Caki2 (cell line): Measurements from ENCODE around the gene TBC1D9B. TPM values are rescaled to one million over a fixed set of nuclear protein-coding genes. Genes with fewer than 3 reads are reported as not detected.
"Not testable (repeated sequence)": the region's sequence is repeated elsewhere in the genome, so short reads cannot be mapped to it uniquely, and the experiment has no call there.

Source experiments
- DNase-seq: peaks from one replicate; pipeline ENCODE4 v3.0.0-alpha.2; 2015; ENCODE audit warnings: low read depth
- in situ Hi-C: cut with HindIII; loops from 2 replicates; pipeline ENCODE4 v1.10.0; 2016; ENCODE audit warnings: low sequenced_read_pairs, low pct_unique_long_range_greater_than_20kb, mixed read lengths
- total RNA-seq: library from RNA; depleted of rRNA; stranded (reverse); fragments of >200 nt; shearing (Covaris generic); gene quantifications from 2 replicates; pipeline ENCODE4 v1.2.3, GENCODE V29; 2014; ENCODE audit warnings: low replicate concordance

The TBC1D9B gene
- total RNA-seq, 1 experiment from 2014 or later: 87.3 TPM

DNA sequence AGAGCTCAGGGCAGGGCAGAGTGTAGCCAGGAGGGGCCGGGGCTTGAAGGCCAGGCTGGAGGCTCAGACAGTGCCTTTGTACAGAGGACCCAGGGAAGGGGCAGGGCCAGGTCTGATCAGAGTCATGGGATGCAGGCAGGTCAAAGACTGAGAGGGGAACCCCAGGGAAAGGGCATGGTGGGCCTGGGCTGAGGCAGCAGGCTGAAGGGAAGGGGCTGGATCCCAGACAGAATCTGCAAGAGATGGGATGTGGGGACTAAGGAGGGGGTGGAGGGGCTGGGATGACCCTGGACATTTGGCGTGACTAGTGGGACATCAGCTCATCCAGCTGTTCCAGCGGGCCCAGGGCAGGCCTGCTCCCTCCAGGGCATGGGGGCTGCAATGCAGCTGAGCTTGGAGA lies 33.6 kb downstream of the TBC1D9B start:
- in situ Hi-C loops: no loop called here
- no peak for DNase-seq

DNA sequence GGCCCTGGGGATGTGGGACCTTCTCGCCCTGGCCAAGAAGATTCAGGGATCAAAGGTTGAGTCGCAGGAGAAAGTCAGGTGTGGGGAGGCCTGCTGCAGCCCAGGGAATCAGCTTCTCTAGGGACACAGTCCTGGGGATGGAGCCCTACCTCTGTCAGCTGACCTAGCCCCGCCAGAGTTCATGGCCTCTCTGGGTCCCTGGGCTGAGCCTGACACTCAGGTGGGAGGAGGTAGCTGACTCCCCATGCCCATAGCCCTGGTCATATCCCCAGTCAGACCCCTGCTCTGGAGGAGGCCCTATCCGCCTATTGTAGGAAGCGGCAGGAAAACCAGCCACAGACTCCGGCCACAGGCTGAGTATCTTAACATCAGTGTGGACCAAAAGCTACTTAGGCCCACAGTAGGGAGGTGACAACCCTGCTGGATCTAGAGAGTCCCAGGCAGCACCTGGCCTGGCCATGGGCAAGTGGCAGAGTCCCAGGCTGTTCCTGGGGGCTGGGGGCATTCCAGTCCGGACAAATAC lies 34.0 kb downstream of the TBC1D9B start:
- in situ Hi-C loops: no loop called here
- DNase-seq: no peak

DNA sequence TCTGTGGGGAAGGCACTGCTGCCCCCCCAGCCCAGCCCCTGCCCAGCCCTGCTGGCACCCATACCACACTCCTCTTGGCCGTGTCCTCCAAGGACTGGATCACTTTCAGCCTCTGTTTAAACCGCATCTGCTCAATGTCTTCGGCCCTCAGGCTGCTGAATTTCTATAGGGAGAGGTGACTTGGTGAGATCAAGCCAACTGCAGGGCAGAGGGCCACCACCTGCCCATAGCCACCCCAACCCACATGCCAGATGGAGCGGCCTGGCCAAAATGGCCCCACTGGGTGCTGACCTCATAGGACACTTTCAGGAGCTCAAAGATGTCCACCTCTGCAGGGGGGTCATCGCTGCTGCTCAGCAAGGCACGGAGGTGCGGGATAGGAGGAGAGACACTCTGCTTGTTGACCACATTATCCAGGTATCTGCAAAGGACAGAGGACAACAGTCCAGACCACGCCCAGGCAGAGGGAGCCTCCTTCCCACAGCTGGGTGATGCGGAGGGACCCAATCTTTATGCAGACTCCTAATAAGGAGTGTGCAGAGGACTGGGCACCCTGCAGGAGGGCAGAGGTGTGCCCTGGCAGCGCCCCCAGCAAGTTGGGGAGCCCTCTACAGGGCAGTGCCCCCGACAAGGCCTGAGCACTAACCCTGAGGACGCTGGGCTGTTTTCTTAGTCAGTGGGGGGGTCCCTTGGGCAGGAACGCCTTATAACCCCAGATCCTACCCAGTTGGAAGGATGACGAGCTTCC lies 34.7 kb downstream of the TBC1D9B start:
- no peak for DNase-seq
- in situ Hi-C loops: no loop called here

DNA sequence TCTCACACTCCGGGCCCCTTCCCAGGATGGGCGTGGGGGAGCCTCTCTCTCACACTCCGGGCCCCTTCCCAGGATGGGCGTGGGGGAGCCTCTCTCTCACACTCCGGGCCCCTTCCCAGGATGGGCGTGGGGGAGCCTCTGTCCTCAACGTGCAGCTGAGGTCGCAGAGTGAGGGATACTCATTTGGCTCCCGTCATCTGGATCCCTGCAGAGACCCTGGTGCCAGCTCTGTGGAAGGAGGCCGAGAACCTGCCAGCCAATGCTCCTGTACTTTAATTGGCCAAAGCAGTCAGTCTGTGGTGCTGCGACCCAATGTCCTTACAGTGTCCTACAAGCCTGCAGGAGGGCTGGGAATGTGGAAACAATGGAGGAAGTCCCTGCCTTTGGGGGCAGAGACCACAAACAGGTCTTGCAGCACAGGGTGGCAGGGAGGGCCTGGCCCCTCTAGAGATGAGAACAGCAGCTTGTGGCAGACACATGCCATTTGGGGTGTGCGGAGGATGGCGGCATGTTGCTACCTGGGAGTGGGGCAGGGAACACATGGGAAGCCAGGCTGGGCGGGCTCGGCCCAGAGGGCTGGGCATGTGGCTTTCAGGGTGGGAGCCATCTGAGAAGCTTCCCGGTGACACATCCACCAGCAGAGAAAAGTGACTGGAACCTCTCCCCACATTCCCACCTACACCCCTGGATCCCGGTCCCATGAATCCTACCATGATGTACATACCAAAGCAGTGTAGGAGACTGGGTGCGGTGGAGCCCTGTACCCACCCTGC lies 35.5 kb downstream of the TBC1D9B start:
- in situ Hi-C loops: no loop called here
- no peak for DNase-seq

DNA sequence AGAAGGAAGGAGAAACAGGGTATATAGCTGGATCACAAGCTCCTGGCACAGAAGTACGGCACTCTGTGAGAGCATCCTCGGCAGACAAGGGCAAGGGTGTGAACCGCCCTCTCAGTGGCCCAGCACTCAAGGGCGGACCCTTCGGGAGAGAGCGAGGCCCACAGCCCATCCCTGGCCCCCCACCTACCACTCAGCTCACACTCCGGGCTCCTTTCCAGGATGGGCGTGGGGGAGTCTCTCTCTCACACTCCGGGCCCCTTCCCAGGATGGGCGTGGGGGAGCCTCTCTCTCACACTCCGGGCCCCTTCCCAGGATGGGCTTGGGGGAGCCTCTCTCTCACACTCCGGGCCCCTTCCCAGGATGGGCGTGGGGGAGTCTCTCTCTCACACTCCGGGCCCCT lies 36.2 kb downstream of the TBC1D9B start:
- in situ Hi-C loops, DNase-seq: not testable (repeated sequence)

DNA sequence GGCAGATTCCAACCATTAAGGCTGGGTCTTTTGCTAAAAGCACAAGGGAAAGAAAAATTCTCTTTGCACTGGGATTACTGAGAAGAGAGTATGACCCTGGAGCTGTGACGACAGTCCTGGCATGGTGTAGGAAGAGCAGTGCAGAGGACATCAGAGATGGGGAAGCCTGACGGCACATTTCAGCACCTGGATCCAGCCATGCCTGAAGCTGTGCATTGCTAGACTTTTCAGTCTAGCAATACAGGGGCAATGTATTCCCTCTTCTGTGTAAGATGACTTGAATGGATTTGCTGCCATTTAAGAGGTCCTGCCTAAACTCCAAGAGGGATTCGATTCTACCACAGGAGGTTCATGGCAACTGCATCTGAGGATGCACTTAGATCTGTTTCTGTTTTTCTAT lies 36.7 kb downstream of the TBC1D9B start:
- in situ Hi-C loops: no loop called here
- no peak for DNase-seq

DNA sequence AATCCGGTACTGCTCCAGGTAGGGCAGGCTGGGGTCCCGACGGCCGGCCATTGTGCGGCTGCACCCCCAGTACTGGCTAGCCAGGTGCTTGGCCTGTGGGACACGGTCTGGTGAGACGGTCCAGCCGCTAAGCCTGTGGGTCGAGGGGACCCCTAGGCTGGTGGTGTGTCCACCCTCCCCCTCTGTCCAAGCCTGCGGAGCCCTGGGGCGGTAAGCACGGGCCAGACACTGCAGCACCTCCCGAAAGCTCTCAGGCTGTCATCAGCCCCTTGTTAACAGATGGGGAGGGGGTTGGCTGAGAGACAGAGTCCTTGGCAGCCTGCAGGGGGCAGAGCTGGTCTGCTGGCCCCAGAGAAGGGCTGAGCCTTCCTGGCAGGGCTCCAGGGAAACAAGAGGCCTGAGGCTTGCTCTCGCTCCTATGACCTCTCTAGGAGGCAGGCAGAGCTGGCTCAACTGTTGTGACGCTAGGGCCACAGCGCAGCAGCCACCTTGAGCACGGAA lies 37.2 kb downstream of the TBC1D9B start:
- DNase-seq: no peak
- in situ Hi-C loops: no loop called here

DNA sequence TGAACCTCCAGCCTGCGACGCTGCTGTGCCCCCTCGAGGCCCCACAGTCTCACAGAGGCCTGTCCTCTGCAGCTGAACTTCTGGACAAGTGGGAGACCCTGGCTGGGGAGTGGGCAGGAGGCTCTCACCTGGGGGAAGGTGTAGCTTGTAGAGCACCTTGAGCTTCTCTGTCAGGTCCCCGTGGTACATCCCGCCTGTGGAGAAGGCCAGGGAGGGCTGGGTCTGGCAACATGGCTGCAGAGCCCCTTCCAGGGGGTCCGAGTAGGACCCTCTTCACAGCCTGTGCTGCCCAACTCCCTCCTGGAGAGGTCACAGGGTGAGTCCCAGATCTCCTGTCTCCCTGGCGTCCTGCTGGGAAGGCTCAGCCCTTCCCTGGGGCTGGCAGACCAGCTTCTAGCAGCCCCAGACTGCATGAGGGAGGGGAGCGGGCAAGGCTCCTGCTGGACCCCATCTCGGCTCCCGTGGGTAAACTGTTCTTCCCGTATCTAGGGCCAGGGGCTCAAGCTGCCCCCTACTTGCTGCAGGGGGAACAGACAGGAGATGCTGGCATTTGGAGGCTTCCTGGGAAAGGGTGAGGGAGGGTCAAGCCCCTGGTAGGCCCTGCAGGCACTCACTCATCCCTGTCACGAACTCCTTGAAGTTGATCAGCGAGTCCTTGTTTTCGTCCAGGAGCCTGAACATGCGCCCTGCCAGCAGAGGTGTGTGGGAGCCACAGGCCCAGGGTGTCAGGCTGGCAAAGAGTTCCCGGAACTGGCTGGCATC lies 37.9 kb downstream of the TBC1D9B start:
- in situ Hi-C loops: no loop called here
- DNase-seq: no peak

DNA sequence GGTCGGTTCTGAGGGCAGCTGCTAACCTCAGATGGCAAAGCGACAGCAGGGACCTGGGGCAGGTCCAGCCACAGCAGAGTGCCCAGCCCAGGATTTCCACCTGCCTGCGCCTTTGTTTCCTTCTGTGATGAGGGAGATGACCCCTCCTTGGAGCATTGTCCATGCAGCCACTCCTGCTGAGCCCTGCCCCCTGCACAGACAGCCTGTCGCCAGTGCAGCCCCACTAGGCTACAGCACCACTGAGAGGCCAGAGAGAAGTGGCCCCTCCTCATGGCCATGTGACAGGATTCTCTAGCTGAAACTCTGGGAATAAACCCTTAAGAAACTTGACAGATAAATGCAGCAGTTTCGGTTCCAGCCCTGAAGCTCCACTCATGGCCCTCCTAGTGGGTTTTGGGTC lies 38.6 kb downstream of the TBC1D9B start:
- DNase-seq: no peak
- in situ Hi-C loops: no loop called here

DNA sequence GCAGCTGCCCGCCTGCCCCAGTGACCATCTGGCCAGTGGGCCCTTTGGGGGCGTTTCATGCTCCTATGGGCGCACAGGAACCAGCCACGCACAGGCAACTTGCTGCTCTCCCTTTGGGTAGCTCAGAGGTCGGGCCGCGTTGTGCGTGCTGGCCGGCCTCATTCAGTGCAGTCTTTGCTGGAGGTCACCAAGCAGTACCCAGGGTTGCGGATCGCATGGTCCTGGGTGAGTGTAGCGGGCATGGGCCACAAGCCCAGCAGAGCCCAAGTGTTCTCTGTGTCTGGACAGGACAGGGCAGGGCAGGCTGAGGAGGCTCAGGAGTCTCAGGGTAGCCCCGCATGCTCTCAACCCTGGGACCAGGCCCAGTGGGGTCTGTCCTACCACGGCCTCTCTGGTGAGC lies 39.2 kb downstream of the TBC1D9B start:
- no peak for DNase-seq
- in situ Hi-C loops: no loop called here

DNA sequence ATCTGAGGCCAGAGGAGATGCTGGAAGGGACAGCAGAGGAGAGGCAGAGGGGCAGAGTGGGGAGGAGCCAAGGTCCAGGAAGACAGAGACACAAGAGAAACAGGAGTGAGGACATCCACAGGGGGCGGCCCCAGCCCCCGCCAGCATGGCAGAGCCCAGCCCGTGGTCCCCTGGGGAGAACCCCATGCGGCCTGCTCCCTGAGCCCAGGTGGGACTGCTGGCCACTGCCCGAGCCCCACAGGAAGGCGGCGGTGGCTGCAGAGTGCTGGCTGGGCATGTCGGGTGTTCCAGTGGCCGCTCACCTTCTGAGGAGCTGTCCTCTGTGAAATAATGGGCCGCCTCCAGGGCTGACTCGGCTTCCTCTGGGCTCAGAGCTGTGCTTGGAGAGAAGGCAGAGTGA lies 40.2 kb downstream of the TBC1D9B start:
- in situ Hi-C loops: no loop called here
- DNase-seq: no peak

DNA sequence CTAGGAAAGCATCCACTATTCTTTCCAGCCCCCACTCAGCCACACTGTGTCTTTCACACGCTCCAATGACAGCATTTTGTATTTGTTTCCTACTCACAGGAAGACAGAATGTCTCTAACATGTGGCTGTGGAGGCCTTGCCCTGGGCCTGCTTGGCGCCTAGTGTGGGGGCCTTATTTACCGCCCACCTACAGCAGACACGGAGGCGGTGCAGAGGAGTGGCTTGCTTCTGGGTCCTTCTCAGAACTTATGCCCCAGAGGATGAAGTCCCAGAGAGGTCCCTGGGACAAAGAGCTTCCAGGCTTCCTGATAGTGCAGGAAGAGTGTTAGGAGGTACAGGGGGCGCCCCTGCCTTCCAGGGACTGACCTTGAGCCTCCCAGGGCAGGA lies 40.6 kb downstream of the TBC1D9B start:
- in situ Hi-C loops: no loop called here
- DNase-seq: no peak

DNA sequence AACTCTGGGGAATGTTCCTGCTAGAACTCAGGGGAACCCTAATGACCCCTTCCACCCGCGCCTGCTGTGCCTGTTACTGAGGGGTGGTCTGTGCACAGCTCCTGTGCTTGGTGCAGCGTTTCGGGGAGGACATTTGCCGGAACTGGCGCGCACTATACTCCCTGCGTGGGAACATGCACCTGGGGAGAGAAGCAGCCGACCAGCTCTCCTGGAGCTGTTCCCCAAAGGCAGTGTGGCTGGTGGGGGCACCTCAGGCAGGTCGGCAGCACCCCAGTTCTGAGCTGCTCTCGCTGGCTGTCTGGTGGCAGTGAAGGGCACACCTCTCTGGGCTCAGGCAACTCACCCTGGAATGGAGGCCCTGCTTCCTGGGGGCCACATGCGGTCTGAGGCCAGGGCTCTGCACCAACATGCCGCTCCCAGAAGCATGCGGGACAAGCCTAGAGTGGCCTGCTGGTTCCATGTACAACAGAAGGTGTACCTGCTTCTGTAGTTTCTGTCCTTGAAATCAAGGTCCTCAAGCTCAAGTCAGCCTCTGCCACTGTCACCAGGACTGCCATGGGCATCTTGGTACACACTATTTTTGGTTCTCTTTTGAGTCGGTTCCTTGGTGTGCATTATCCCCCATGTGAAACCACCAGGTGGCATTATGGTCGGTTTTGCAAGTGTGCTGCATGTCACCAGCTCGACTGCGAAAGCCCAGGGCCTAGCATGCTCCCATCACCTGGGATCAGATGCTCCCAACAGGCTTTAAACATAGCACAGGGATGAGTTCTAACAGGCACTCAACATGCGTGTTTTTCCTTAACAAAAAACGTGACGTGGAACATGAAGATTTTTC lies 41.2 kb downstream of the TBC1D9B start:
- in situ Hi-C loops: no loop called here

DNA sequence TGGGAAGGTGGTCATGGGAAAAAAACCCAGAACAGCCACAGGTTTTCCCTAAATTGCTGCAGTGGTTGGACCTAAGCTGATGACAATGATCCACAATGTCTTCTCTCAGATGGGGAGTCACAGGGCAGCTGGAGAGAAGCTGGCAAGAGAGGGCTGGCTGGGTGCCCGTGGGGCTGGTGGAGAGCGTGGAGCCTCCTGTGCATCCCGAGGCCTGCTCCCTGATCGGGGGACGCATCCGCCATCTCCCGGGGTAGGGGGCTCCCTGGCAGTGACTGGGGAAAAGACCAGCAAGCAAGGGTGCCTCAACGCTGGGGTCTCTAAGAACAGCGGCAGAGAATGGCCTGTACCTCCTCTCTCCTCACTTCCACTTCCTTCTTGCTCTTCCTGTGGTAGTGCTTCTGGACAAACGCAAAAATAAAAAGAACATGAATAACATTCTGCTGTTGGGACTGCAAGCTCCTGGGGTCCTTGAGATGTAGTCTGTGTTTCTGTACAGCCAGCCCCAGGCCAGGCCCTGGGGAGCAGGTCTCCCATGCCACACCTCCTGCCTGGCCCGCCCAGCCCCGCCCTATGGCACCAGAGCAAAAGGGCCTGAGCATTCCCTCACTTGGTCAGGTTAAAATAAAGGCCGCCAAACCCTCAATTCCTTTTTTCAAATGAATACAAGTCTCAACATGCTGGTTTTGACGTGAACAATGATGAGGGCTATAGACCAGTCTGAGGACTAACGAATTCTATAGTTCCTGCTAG lies 42.0 kb downstream of the TBC1D9B start:
- DNase-seq: no peak
- in situ Hi-C loops: no loop called here

More for the DNA sequence above, 41.2 kb downstream of the TBC1D9B start:
- DNase-seq: no peak

DNA sequence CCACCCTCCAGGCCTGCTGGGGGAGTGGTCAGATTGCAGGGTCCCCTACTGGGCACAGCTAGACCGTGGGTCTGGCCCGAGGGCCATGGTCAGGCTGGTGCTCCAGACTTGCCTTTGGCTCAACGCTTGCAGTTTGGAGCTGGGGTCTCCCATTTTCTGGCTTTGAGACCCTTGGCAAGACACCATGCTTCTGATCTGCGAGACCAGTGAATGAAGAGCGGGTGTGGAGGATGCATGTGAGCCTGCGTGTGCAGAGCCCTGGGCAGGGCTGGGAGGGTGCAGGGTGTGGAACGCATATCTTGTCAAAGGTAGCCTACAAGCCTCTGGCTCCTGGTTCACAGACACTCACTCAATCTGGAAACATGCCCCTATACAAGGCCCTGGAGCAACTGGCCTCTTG lies 43.0 kb downstream of the TBC1D9B start:
- in situ Hi-C loops: no loop called here

DNA sequence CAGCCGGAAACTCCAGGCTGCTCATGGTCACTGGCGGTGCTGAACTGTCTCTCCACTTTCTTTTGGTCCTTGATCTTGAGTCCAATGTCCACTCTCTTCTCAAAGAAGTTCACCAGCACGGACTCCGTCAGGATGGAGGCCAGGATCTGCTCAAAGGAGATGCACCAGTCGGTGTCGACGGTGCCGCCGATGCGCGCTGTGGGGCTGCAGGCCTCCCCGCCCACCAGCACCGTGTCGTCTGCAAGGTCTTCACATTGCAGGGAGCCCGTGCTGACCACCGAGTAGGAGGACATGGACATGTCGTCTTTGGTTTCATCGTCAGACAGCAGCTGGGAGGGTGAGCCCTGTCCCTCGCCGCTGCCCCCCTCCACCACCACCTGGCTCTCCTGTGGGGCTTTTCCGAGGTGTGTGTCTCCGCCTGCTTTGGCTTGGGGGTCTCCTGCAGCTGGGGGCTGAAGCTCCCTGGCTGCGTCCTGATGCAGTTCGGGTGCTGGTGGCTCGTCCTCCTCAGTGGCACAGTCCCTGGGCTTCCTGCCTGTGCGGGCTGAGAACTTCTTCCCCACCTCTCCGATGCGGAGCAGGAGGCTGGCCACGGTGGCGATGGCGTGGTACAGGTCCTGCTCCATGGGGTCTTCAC lies 44.1 kb downstream of the TBC1D9B start:
- DNase-seq: no peak

More for the DNA sequence above, 43.0 kb downstream of the TBC1D9B start:
- no peak for DNase-seq

DNA sequence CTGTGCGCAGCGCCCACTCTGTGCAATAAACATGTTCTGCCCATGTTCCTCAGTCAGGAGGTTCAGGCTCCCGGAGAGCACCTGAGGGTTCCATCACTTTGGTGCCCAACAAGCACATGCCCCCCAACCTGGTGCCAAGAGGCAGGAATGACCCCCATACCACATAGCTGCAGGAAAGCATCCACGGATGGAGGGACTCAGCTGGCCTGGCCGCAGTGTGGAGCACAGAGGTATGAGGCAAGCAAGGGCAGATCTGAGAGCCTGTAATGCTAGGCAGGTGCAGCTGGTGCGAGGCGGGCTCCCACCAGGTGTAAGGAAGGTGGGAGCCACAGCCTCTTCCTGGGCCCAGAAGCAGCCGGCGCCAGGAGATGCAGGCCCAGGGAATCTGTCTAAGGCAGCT lies 44.8 kb downstream of the TBC1D9B start:
- DNase-seq: no peak
- in situ Hi-C loops: no loop called here

More for the DNA sequence above, 44.1 kb downstream of the TBC1D9B start:
- in situ Hi-C loops: no loop called here
